ENCODE data around the gene ZNF516. TPM values are rescaled to one million over a fixed set of nuclear protein-coding genes. Genes with fewer than 3 reads are reported as not detected.

ZNF516 gene
- total and polyA plus RNA-seq, 4 donors = 2.5 to 12.2 (median 7.6) TPM

GRCh38 chr18:76486038-76486437, 9.0 kb downstream of the ZNF516 start:
- no peak overlapping the region for H3K27ac ChIP-seq (ENCODE audit: low read depth in 1 of 2, low read length in 2 of 2)

More at GRCh38 chr18:76486038-76486437, 9.0 kb downstream of the ZNF516 start:
- H3K36me3 ChIP-seq (ENCODE audit: control insufficient read depth in 4 of 4, insufficient read depth in 3 of 4, low read depth in 1 of 4, low read length in 3 of 4) = no peaks in the 10 kb centered on the region
- H3K9ac ChIP-seq (ENCODE audit: low read depth in 1 of 2, low read length in 2 of 2) = no peak overlapping the region
- 91% methylated on average over 3 of the region's 3 CpGs for WGBS
- H3K27me3 ChIP-seq (ENCODE audit: control insufficient read depth in 4 of 4, insufficient read depth in 4 of 4, low read length in 3 of 4) = no peaks in the 10 kb centered on the region
- H3K9me3 ChIP-seq (ENCODE audit: control insufficient read depth in 4 of 4, low read length in 3 of 4) = no peaks in the 10 kb centered on the region
- peaks cover 0 to 21% (median 12%) of the 10 kb centered on the region in 4 donors for H3K4me1 ChIP-seq (ENCODE audit: control insufficient read depth in 4 of 4, insufficient read depth in 4 of 4, low read length in 3 of 4)
- DNase-seq (ENCODE audit: low spot score) = no peak
- no peak overlapping the region for H3K4me3 ChIP-seq (ENCODE audit: low read depth in 1 of 3, low read length in 3 of 3)
- TF ChIP-seq, protein P1, sequence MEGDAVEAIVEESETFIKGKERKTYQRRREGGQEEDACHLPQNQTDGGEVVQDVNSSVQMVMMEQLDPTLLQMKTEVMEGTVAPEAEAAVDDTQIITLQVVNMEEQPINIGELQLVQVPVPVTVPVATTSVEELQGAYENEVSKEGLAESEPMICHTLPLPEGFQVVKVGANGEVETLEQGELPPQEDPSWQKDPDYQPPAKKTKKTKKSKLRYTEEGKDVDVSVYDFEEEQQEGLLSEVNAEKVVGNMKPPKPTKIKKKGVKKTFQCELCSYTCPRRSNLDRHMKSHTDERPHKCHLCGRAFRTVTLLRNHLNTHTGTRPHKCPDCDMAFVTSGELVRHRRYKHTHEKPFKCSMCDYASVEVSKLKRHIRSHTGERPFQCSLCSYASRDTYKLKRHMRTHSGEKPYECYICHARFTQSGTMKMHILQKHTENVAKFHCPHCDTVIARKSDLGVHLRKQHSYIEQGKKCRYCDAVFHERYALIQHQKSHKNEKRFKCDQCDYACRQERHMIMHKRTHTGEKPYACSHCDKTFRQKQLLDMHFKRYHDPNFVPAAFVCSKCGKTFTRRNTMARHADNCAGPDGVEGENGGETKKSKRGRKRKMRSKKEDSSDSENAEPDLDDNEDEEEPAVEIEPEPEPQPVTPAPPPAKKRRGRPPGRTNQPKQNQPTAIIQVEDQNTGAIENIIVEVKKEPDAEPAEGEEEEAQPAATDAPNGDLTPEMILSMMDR (IDR thresholded peaks at IDR 0.05; ENCODE audit: low read depth, low read length, missing input control) = no peak
- TF ChIP-seq, protein P2, sequence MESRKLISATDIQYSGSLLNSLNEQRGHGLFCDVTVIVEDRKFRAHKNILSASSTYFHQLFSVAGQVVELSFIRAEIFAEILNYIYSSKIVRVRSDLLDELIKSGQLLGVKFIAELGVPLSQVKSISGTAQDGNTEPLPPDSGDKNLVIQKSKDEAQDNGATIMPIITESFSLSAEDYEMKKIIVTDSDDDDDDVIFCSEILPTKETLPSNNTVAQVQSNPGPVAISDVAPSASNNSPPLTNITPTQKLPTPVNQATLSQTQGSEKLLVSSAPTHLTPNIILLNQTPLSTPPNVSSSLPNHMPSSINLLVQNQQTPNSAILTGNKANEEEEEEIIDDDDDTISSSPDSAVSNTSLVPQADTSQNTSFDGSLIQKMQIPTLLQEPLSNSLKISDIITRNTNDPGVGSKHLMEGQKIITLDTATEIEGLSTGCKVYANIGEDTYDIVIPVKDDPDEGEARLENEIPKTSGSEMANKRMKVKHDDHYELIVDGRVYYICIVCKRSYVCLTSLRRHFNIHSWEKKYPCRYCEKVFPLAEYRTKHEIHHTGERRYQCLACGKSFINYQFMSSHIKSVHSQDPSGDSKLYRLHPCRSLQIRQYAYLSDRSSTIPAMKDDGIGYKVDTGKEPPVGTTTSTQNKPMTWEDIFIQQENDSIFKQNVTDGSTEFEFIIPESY (IDR thresholded peaks at IDR 0.05) = no peak
- TF ChIP-seq, protein P3, sequence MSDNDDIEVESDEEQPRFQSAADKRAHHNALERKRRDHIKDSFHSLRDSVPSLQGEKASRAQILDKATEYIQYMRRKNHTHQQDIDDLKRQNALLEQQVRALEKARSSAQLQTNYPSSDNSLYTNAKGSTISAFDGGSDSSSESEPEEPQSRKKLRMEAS (IDR thresholded peaks at IDR 0.05) = no peak
- TF ChIP-seq GABPA (IDR thresholded peaks at IDR 0.05 in 1 of 2, conservative IDR thresholded peaks at IDR 0.05 in 1 of 2) (no peak), SP1 (IDR thresholded peaks at IDR 0.05) (no peak), FOXA1 (IDR thresholded peaks at IDR 0.05) (no peak), JUND (IDR thresholded peaks at IDR 0.05) (no peak), RAD21 (IDR thresholded peaks at IDR 0.05) (no peak), HNF4G (IDR thresholded peaks at IDR 0.05) (no peak), RXRA (IDR thresholded peaks at IDR 0.05) (no peak), YY1 (IDR thresholded peaks at IDR 0.05) (no peak), TAF1 (conservative IDR thresholded peaks at IDR 0.05) (no peak), EGR1 (IDR thresholded peaks at IDR 0.05; ENCODE audit: low read depth in 2 of 2) (no peak), HNF4A (conservative IDR thresholded peaks at IDR 0.05) (no peak), REST (IDR thresholded peaks at IDR 0.05) (no peak)
- TF ChIP-seq, protein P4, sequence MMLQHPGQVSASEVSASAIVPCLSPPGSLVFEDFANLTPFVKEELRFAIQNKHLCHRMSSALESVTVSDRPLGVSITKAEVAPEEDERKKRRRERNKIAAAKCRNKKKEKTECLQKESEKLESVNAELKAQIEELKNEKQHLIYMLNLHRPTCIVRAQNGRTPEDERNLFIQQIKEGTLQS (IDR thresholded peaks at IDR 0.05) = no peak

All from liver (tissue), 9 donors.